Loucy (cell line): Measurements from ENCODE around the gene FOXRED2.

Source experiments
- CTCF ChIP-seq: fragments of 200-600 bp; sonication (generic); conservative IDR thresholded peaks from 2 replicates; pipeline ENCODE4 v1.5.1; 2014; ENCODE audit warnings: mild to moderate bottlenecking, antibody characterized with exemption, low read length
- EZH2phosphoT487 ChIP-seq: fragments of 200-600 bp; IDR thresholded peaks from 2 replicates; pipeline ENCODE4 v1.6.1; 2018; ENCODE audit warnings: antibody characterized with exemption, mild to moderate bottlenecking, moderate library complexity, borderline replicate concordance

- peak; percentile 66 for TF ChIP-seq CTCF
- no peak for TF ChIP-seq EZH2phosphoT487
These were observed 4.4 kb upstream of the FOXRED2 start for GRCh38 chr22:36510966-36511881.
